Astrocyte (in vitro differentiated cells and primary cell): ENCODE data around the gene ADGRE1.

Experiments used
- EZH2 ChIP-seq: IDR thresholded peaks from 2 replicates; pipeline ENCODE4 v1.6.1; 2012; ENCODE audit warnings: mild to moderate bottlenecking, low read length, inconsistent platforms; ENCODE audit not compliant: insufficient read depth
- TF ChIP-seq, protein P1 (sequence below): IDR thresholded peaks from 2 replicates; pipeline ENCODE4 v1.5.1; 2011; ENCODE audit warnings: low read depth, mild to moderate bottlenecking, inconsistent platforms, low read length, moderate library complexity; ENCODE audit not compliant: insufficient read depth

DNA sequence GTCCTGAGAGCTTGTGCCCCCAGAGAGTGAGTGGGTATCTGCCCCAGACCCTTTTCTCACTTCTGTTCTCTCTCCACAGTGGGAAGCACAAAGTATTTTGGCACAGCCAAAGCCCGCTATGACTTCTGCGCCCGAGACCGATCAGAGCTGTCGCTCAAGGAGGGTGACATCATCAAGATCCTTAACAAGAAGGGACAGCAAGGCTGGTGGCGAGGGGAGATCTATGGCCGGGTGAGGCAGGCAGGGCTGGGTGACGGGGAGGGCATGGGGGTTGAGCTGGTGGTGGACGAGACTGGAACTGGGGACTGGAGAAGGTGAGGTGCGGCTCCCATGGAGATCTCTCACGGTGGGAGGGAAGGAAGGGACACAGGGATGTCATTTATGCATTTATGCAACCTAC lies 33.5 kb upstream of the ADGRE1 start:
- no peak for TF ChIP-seq EZH2
- TF ChIP-seq, protein P1, sequence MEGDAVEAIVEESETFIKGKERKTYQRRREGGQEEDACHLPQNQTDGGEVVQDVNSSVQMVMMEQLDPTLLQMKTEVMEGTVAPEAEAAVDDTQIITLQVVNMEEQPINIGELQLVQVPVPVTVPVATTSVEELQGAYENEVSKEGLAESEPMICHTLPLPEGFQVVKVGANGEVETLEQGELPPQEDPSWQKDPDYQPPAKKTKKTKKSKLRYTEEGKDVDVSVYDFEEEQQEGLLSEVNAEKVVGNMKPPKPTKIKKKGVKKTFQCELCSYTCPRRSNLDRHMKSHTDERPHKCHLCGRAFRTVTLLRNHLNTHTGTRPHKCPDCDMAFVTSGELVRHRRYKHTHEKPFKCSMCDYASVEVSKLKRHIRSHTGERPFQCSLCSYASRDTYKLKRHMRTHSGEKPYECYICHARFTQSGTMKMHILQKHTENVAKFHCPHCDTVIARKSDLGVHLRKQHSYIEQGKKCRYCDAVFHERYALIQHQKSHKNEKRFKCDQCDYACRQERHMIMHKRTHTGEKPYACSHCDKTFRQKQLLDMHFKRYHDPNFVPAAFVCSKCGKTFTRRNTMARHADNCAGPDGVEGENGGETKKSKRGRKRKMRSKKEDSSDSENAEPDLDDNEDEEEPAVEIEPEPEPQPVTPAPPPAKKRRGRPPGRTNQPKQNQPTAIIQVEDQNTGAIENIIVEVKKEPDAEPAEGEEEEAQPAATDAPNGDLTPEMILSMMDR: no peak
